Peyer's patch (tissue), 4 donors: ENCODE results near the gene IGFBP2.

Source experiments
- POLR2A ChIP-seq, 2 donors: fragments of 450-650 bp; IDR thresholded peaks; one replicate each; pipeline ENCODE4 v1.5.1; 2017; ENCODE audit warnings: antibody characterized with exemption in 2 of 2, mild to moderate bottlenecking in 2 of 2, moderate library complexity in 2 of 2
- TF ChIP-seq, protein P1 (sequence below), 6 experiments: fragments of 450-650 bp in 4 of 6; fragments of 200-600 bp in 2 of 6; sonication (generic) in 1 of 6; IDR thresholded peaks; one replicate each; pipeline ENCODE4 v1.5.1; 2017 to 2019; ENCODE audit warnings: antibody characterized with exemption in 6 of 6, mild to moderate bottlenecking in 3 of 6, moderate library complexity in 1 of 6

DNA sequence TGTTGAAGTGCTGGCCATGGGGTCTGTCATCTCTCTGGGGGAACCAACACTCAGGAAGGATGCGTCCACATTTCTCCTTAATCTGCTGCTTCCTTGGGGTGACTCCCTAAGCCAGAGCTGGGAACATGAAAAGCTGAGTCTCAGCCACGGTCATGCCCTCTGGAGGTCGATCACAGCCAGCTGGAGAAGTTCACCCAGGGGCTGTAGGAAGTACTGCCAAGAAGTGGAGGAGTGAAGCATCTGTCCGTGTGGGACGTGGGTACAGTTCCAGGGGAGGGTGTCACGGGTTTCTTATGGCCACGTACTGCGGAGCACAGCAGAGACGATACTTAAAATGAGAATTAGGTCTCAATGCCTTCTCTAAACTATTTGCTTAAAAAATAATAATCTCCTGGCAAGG, 42.4 kb upstream of the IGFBP2 start:
- TF ChIP-seq, protein P1, sequence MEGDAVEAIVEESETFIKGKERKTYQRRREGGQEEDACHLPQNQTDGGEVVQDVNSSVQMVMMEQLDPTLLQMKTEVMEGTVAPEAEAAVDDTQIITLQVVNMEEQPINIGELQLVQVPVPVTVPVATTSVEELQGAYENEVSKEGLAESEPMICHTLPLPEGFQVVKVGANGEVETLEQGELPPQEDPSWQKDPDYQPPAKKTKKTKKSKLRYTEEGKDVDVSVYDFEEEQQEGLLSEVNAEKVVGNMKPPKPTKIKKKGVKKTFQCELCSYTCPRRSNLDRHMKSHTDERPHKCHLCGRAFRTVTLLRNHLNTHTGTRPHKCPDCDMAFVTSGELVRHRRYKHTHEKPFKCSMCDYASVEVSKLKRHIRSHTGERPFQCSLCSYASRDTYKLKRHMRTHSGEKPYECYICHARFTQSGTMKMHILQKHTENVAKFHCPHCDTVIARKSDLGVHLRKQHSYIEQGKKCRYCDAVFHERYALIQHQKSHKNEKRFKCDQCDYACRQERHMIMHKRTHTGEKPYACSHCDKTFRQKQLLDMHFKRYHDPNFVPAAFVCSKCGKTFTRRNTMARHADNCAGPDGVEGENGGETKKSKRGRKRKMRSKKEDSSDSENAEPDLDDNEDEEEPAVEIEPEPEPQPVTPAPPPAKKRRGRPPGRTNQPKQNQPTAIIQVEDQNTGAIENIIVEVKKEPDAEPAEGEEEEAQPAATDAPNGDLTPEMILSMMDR (IDR thresholded peaks at IDR 0.05), result no peak
- TF ChIP-seq POLR2A (IDR thresholded peaks at IDR 0.05), result no peak
